HUES48 (cell line): Measurements from ENCODE around the gene ARHGAP8.

Experiments
- H3K27ac ChIP-seq: one replicate; pipeline ENCODE4 v1.7.0; 2013; ENCODE audit warnings: low read depth, low read length, inconsistent platforms
- H3K27me3 ChIP-seq: 2 replicates; pipeline ENCODE4 v1.6.1; 2013; ENCODE audit warnings: mild to moderate bottlenecking, low read length; ENCODE audit not compliant: control insufficient read depth, insufficient read depth
- H3K36me3 ChIP-seq: 2 replicates; pipeline ENCODE4 v1.6.1; 2013; ENCODE audit warnings: low read length; ENCODE audit not compliant: control insufficient read depth, insufficient read depth
- H3K4me1 ChIP-seq: 2 replicates; pipeline ENCODE4 v1.6.1; 2013; ENCODE audit warnings: mild to moderate bottlenecking, low read length; ENCODE audit not compliant: control insufficient read depth, insufficient read depth
- H3K4me3 ChIP-seq: 2 replicates; pipeline ENCODE4 v1.5.1; 2013; ENCODE audit warnings: mild to moderate bottlenecking, low read depth, low read length
- H3K9ac ChIP-seq: 2 replicates; pipeline ENCODE4 v1.6.1; 2013; ENCODE audit warnings: mild to moderate bottlenecking, low read depth, low read length, moderate library complexity
- H3K9me3 ChIP-seq: 2 replicates; pipeline ENCODE4 v1.6.1; 2013; ENCODE audit warnings: low read length; ENCODE audit not compliant: control insufficient read depth, insufficient read depth

ARHGAP8 gene

DNA sequence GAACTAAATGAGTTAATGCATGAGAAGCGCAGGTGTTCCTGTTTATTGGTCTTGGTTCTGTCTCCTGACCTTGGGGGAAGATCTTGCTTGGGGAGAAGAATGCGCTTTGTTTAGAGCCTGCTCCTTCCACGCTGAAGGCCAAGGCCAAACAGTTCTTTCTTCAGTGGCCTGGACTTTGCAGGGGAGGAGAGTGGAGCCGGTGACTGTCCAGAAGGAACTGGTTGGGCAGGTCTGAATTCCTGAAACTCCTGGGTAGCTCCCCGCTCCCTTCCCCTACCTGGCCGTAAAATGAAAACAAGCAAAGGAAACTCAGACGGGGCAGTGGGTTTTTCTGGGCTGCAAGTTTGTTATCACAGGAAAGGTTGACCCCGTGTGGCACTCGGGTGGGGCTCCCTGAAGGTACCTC, 3.6 kb downstream of the ARHGAP8 start:
- no peaks in the 10 kb centered on the region for H3K9me3 ChIP-seq
- H3K27me3 ChIP-seq, result peaks cover 4% of the 10 kb centered on the region
- H3K4me3 ChIP-seq, result peak overlapping the region; percentile 36
- peaks cover 24% of the 10 kb centered on the region for H3K4me1 ChIP-seq
- H3K36me3 ChIP-seq, result no peaks in the 10 kb centered on the region
- H3K9ac ChIP-seq, result no peak overlapping the region
- H3K27ac ChIP-seq, result peak overlapping the region; percentile 11

DNA sequence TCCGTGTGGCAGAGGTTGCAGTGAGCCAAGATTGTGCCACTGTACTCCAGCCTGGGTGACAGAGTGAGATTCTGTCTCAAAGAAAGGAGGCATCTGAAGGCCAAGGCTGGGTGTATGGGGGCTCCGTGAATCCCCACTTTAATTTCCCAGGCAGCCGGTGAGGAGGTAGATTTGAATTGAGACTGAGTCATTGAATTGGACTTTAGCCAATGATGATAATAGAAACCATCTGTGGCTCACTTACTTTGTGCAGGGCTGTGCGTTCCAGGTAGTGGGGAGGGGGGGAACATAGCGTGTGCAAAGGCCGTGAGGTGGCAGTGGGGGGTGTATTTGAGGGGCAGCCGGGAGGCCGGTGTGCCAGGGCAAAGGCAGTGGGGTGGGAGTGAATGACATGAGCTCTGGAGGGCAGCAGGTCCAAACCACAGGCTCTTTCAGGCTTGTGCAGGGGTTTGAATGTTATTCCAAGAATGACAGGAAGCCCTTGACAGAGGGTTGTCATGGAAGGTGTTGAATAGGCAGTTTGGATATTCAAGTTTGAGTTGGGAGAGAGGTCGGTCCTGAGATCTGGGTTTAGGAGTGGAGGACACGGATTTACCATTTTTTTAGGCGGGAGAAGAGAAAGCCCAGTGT, 6.1 kb downstream of the ARHGAP8 start:
- Histone ChIP-seq H3K9ac (no peak overlapping the region), H3K4me3 (no peak overlapping the region), H3K27ac (no peak overlapping the region)

DNA sequence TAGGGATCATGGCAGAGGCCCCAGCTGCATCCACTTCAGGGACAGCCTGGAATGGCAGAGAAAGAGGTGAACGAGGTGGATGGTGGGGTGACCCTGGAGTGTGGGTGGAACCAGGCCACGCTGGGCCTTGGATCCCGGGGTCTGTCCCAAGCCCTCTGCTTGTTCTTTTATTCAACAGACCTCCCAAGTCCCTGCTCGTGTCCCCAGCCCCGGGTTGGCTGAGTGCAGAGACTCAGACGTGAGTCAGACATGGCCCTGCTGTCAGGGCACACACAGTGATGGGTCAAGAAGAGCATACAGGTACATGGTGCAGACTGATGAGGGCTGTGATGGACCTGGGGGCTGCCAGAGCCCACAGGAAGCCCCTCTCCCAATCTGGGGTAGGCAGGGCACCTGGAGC, 6.6 kb downstream of the ARHGAP8 start:
- Histone ChIP-seq H3K27me3 (peaks cover 4% of the 10 kb centered on the region), H3K9ac (no peak overlapping the region), H3K9me3 (no peaks in the 10 kb centered on the region), H3K36me3 (no peaks in the 10 kb centered on the region), H3K4me1 (peaks cover 18% of the 10 kb centered on the region), H3K4me3 (no peak overlapping the region), H3K27ac (no peak overlapping the region)

More for the DNA sequence above, 6.1 kb downstream of the ARHGAP8 start:
- Histone ChIP-seq H3K36me3 (no peaks in the 10 kb centered on the region), H3K4me1 (peaks cover 23% of the 10 kb centered on the region), H3K27me3 (peaks cover 4% of the 10 kb centered on the region), H3K9me3 (no peaks in the 10 kb centered on the region)

DNA sequence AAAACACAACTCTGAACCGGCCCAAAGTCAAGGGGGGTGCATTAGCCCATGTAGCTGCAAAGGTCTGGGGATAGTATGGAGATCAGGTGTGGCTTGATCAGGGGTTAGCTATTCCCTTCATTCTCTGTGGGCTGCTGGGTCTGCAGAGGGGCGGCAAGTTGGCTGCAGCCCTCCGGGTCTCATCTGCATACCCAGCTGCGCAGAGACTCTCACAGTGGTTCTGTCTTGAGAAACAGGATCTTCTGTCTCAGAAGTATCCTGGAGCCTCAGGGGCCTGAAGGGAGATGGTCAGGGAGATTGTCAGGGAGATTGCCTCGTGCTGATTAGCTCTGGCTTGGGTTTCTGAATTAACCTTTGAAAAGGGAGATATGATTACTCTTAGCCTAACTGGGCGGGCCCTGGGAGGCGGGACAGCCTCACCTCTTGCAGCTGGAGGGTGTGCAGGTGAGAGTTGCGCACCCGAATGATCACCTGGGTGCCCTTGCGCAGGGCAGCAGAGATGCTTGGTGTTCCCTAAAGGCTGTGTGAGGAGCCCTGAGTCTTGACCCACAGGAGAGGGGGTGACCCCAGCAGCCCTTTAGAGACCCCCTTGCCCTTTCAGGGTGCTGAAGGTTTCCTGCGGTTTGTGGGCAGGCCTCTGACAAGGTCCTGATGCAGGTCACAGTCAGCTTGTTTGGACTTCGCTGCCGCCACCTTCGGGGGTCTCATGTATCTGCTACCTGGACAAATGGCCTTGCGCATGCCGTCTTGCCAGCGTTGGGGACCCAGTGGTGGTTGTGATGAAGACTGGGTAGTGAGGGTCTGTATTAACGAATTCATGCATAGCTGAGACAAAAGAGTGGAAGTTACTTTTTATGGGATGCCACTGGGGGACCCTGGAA, 7.3 kb downstream of the ARHGAP8 start:
- no peak overlapping the region for H3K27ac ChIP-seq
- no peak overlapping the region for H3K9ac ChIP-seq
- H3K4me3 ChIP-seq, result no peak overlapping the region
- peaks cover 16% of the 10 kb centered on the region for H3K4me1 ChIP-seq
- no peaks in the 10 kb centered on the region for H3K36me3 ChIP-seq
- H3K27me3 ChIP-seq, result peaks cover 2% of the 10 kb centered on the region
- no peaks in the 10 kb centered on the region for H3K9me3 ChIP-seq

DNA sequence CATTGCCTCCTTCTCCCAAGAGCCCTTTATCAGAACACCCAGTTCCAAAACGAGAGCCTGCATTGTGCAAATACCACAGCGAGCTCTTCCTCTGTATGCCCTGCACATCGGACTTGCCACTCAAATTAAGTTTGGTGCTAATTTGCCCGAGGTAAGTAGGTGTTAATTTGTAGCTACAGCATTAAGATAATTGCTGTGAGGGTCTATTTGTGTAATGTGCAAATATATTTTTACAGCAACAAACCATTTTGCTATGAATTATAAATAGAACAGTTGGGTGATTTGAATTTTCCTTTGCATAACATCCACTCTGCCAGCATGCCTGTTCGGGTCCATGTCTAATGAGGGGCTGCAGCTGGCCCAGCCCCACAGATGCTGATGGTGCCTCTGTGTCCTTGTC, 8.1 kb downstream of the ARHGAP8 start:
- Histone ChIP-seq H3K27me3 (no peaks in the 10 kb centered on the region), H3K9ac (no peak overlapping the region), H3K36me3 (no peaks in the 10 kb centered on the region), H3K27ac (no peak overlapping the region), H3K4me3 (no peak overlapping the region), H3K4me1 (peaks cover 8% of the 10 kb centered on the region), H3K9me3 (no peaks in the 10 kb centered on the region)

DNA sequence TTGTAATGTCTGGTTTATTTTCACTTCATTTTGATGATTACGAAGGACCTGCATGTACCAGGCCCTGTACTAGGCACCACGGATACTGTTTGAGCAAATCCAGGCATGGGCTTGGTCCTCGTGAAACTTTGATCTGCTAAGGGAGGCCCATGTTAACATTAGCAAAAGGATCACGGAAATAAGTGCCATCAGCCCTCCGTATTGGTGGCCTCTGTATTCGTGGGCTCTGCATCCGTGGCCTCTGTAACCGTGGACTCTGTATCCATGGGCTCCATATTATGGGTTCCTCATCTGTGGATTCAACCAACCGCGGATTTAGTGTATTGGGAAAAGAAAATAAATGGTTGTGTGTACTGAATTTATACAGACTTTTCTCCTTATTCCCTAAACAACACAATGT, 8.7 kb downstream of the ARHGAP8 start:
- Histone ChIP-seq H3K9ac (no peak overlapping the region), H3K4me1 (peaks cover 3% of the 10 kb centered on the region; the same call in 1 of the 2 replicates), H3K36me3 (no peaks in the 10 kb centered on the region), H3K4me3 (no peak overlapping the region), H3K27me3 (no peaks in the 10 kb centered on the region), H3K9me3 (no peaks in the 10 kb centered on the region), H3K27ac (no peak overlapping the region)

DNA sequence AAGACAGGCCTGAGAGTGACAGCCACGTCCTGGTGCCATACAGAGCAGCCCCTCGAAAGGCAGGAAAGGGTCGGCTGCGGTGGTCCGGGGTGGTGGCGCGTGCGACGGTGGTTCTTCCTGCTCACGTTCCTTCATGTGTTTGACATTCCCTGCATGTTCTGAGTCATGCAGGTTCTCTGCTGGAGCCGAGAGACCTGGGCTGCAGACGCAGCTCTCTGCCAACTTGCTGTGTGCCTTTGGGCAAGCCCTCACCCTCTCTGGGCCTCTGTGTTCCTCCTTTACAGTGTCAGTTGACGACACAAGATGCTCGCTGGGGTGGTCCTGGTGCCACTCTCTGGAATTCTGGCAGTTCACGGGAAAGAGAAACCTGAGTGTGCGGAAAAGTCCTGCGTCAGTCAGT, 12.0 kb downstream of the ARHGAP8 start:
- no peak overlapping the region for H3K4me3 ChIP-seq
- no peaks in the 10 kb centered on the region for H3K27me3 ChIP-seq
- no peaks in the 10 kb centered on the region for H3K36me3 ChIP-seq
- H3K9me3 ChIP-seq, result no peaks in the 10 kb centered on the region
- H3K9ac ChIP-seq, result no peak overlapping the region
- no peak overlapping the region for H3K27ac ChIP-seq
- H3K4me1 ChIP-seq, result no peaks in the 10 kb centered on the region

DNA sequence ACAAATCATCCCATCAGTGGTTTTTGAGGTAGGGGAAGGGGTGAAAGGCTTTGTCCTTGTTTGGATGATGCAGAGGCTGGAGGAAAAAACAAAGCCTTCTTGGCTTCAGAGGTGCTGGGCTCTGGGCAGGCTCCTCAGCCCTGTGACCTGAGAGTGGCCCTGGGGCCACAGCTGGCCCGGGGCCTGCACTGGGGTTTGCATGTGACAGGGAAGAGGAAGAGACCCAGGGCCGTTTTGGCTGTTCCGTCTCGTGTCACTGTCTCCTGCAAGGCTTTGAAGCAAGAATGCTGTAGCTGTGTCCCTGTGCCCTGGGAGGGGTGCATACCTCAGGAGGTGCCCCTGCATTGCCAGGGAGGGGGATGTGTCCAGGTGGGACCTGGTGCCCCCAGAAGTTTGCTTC, 12.6 kb downstream of the ARHGAP8 start:
- Histone ChIP-seq H3K27ac (no peak overlapping the region), H3K36me3 (no peaks in the 10 kb centered on the region), H3K9me3 (no peaks in the 10 kb centered on the region), H3K4me1 (no peaks in the 10 kb centered on the region), H3K27me3 (no peaks in the 10 kb centered on the region), H3K4me3 (no peak overlapping the region), H3K9ac (no peak overlapping the region)

DNA sequence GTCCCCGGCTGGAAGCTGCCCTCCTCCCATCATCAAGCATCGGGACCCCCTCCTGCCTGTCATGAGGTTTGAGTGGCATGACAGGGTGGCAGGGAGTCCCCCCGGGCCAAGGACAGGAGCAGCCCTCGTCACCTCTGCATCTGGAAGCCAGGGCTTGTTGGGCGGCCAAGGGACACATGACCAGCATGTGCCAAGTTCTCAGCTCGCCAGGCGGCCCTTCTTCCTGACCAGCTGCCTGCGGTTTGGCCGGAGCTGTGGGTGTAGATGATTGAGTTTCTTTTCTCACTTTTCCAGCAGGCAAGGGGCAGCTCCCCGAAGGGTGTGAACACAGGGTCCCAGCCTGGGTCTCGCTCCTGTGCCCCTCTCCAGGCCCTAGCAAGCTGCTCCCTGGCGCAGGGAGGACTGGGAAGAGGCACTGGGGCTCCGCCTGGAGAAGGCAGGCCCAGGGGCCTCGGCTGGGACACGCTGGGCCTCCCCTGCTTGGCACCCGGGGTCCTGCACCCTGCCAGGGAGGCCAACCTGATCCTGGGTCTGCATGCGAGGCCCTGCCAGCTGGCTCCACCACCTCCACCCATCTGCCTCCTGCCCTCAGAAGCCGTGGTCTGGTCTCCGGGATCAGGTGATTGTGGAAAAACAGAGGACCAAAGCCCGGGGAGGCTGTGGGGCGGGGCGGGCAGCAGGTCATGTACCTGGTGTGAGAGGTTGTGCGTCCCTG, 13.4 kb downstream of the ARHGAP8 start:
- H3K9me3 ChIP-seq, result no peaks in the 10 kb centered on the region
- no peak overlapping the region for H3K27ac ChIP-seq
- H3K4me1 ChIP-seq, result no peaks in the 10 kb centered on the region
- no peaks in the 10 kb centered on the region for H3K27me3 ChIP-seq
- H3K9ac ChIP-seq, result no peak overlapping the region
- no peaks in the 10 kb centered on the region for H3K36me3 ChIP-seq
- H3K4me3 ChIP-seq, result no peak overlapping the region

DNA sequence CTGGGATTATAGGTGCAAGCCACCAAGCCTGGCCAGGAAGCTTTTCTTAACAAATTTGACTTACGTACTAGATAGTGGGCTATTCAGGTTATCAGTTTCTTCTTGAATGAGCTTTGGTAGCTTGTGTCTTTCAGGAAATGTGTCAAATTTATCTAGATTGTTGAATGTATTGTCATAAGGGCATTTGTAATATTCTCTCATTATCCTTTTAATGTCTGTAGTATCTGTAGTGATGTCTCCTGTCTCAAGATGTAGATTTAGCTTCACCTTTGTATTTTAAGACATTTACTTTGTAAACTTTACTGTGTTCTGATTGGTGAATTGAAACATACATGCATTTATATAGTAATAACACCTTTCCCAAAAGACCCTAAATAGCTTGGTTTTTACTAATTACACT, 20.7 kb downstream of the ARHGAP8 start:
- H3K27me3 ChIP-seq, result no peaks in the 10 kb centered on the region
- H3K9ac ChIP-seq, result no peak overlapping the region
- no peak overlapping the region for H3K4me3 ChIP-seq
- H3K4me1 ChIP-seq, result no peaks in the 10 kb centered on the region
- H3K9me3 ChIP-seq, result peaks cover 4% of the 10 kb centered on the region; the same call in 1 of the 2 replicates
- no peaks in the 10 kb centered on the region for H3K36me3 ChIP-seq
- H3K27ac ChIP-seq, result no peak overlapping the region

DNA sequence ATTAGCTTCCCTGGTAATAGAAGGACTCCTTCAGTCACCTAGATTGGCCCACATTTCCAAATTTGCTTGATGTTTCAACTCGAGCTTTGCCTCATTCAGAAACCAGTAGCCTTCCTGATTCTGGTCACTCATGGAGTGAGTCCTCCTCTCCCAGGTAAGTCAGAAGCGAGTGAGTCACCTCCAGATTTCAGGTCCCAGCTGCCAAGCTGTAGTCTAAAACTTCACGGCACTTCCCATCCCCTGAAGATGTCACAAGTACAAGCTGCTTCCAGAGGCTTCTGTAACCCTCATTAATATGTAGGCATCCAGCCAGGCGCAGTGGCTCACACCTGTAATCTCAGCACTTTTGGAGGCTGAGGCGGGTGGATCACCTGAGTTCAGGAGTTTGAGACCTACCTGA, 23.5 kb downstream of the ARHGAP8 start:
- no peaks in the 10 kb centered on the region for H3K27me3 ChIP-seq
- H3K9ac ChIP-seq, result no peak overlapping the region
- peaks cover 4% of the 10 kb centered on the region; the same call in 1 of the 2 replicates for H3K9me3 ChIP-seq
- no peak overlapping the region for H3K4me3 ChIP-seq
- no peak overlapping the region for H3K27ac ChIP-seq
- no peaks in the 10 kb centered on the region for H3K4me1 ChIP-seq
- no peaks in the 10 kb centered on the region for H3K36me3 ChIP-seq
